Stimulated activated CD4-positive, alpha-beta T cell treated with anti-CD3 and anti-CD28 coated beads, Interleukin-1b, Interleukin-23, amount 100 ng/mL, for 48 hours (primary cell): Measurements from ENCODE around the gene JAK3.

Experiments used
- DNase-seq: peaks from one replicate; pipeline ENCODE4 v3.0.0-alpha.2; 2020

The JAK3 gene

DNA sequence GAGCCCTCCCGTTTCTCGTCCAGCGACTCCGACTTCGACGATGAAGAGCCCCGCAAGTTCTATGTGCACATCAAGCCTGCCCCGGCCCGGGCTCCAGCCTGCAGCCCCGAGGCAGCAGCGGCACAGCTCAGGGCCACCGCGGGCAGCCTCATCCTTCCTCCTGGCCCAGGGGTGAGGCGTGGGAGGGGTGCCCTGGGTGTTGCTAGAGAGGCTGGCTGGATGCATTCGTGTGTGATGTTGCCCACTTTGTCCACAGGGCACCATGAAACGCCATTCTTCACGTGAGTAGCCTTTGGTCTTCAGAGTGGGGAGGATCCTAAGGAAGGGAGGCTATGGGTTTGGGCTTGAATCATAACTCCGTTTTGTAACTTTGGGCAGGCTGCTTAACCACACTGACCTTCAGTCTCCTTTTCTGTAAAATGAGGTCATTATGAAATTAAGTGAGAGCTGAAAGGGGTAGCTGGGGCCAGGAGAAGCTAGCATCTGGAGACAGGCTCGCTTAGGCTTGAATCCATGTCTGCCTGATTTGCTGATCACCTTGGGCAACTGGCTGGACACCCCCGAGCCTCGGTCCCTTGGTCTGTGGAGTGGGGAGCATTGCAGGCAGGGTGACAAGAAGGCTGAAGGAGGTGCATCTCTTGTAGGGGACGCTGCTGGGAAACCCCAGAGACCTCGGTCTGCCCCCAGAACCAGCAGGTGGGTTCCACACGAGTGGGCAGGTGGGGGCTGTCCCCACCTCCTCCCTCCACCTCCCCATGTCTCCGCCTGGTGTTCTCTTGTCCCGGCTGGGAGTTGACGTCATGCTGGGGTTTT is 71.6 kb downstream of the JAK3 start:
- DNase-seq, result no peak

DNA sequence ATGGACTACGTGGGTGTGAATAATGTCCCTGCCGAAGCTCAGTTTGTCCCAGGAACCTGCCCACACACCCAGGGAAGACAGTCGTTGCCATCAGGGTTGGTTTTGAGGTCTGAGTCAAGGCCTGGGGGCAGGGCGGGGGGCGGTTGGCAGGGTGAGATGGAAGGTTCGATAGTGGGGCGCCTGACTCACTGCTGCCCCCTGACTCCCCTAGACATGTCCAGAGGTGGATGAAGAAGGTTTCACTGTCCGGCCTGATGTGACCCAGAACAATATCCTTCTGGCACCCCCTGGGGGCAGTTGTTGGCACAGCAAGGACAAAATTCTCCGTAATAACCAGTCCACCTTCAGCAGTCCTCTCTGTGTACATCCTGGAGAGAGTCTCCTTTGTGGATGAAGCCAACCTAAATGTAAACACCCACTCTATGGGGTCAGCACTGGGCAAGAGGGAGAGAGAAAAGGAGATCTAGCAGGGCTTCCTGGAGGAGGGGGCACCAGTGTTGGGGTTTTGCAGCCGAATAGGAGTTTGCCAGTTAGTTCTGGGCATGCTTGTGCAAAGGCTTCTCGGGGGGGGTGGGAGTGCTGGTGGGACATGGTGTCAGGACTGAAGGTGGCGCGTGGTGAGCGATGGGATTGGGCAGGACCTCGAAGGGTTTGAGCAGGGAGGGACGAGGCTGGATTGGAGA is 72.4 kb downstream of the JAK3 start:
- DNase-seq, result no peak
